ENCODE measurements around the gene FOXP1. TPM values are rescaled to one million over a fixed set of nuclear protein-coding genes. Genes with fewer than 3 reads are reported as not detected.

Gene FOXP1
- total and polyA plus RNA-seq, 4 donors = 4.9 to 35.4 (median 32.0) TPM

GRCh38 chr3:71154846-71155245, 428.7 kb downstream of the FOXP1 start:
- TF ChIP-seq FOXA2 (IDR thresholded peaks at IDR 0.05) = no peak
- TF ChIP-seq EGR1 (IDR thresholded peaks at IDR 0.05; ENCODE audit: low read depth in 2 of 2) = no peak
- TF ChIP-seq RAD21 (IDR thresholded peaks at IDR 0.05) = no peak
- TF ChIP-seq, protein P1, sequence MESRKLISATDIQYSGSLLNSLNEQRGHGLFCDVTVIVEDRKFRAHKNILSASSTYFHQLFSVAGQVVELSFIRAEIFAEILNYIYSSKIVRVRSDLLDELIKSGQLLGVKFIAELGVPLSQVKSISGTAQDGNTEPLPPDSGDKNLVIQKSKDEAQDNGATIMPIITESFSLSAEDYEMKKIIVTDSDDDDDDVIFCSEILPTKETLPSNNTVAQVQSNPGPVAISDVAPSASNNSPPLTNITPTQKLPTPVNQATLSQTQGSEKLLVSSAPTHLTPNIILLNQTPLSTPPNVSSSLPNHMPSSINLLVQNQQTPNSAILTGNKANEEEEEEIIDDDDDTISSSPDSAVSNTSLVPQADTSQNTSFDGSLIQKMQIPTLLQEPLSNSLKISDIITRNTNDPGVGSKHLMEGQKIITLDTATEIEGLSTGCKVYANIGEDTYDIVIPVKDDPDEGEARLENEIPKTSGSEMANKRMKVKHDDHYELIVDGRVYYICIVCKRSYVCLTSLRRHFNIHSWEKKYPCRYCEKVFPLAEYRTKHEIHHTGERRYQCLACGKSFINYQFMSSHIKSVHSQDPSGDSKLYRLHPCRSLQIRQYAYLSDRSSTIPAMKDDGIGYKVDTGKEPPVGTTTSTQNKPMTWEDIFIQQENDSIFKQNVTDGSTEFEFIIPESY (IDR thresholded peaks at IDR 0.05) = no peak
- TF ChIP-seq, protein P2, sequence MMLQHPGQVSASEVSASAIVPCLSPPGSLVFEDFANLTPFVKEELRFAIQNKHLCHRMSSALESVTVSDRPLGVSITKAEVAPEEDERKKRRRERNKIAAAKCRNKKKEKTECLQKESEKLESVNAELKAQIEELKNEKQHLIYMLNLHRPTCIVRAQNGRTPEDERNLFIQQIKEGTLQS (IDR thresholded peaks at IDR 0.05) = no peak
- no peak for TF ChIP-seq NR2F2 (IDR thresholded peaks at IDR 0.05)
- TF ChIP-seq FOXA1 (IDR thresholded peaks at IDR 0.05) = no peak
- no peak for TF ChIP-seq RXRA (IDR thresholded peaks at IDR 0.05)
- TF ChIP-seq, protein P3, sequence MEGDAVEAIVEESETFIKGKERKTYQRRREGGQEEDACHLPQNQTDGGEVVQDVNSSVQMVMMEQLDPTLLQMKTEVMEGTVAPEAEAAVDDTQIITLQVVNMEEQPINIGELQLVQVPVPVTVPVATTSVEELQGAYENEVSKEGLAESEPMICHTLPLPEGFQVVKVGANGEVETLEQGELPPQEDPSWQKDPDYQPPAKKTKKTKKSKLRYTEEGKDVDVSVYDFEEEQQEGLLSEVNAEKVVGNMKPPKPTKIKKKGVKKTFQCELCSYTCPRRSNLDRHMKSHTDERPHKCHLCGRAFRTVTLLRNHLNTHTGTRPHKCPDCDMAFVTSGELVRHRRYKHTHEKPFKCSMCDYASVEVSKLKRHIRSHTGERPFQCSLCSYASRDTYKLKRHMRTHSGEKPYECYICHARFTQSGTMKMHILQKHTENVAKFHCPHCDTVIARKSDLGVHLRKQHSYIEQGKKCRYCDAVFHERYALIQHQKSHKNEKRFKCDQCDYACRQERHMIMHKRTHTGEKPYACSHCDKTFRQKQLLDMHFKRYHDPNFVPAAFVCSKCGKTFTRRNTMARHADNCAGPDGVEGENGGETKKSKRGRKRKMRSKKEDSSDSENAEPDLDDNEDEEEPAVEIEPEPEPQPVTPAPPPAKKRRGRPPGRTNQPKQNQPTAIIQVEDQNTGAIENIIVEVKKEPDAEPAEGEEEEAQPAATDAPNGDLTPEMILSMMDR (IDR thresholded peaks at IDR 0.05; ENCODE audit: low read depth, low read length, missing input control) = no peak
- no peak for TF ChIP-seq HNF4A (conservative IDR thresholded peaks at IDR 0.05)
- TF ChIP-seq YY1 (IDR thresholded peaks at IDR 0.05) = no peak
- TF ChIP-seq HNF4G (IDR thresholded peaks at IDR 0.05) = no peak
- no peak for TF ChIP-seq MAX (IDR thresholded peaks at IDR 0.05)
- TF ChIP-seq JUND (IDR thresholded peaks at IDR 0.05) = no peak
- TF ChIP-seq TAF1 (conservative IDR thresholded peaks at IDR 0.05) = no peak
- no peaks in the 10 kb centered on the region for H3K36me3 ChIP-seq (ENCODE audit: control insufficient read depth in 4 of 4, insufficient read depth in 3 of 4, low read depth in 1 of 4, low read length in 3 of 4)
- no peak overlapping the region for H3K9ac ChIP-seq (ENCODE audit: low read depth in 1 of 2, low read length in 2 of 2)
- no peaks in the 10 kb centered on the region for H3K27me3 ChIP-seq (ENCODE audit: control insufficient read depth in 4 of 4, insufficient read depth in 4 of 4, low read length in 3 of 4)
- no peak for DNase-seq (ENCODE audit: low spot score)
- H3K27ac ChIP-seq (ENCODE audit: low read depth in 1 of 2, low read length in 2 of 2) = no peak overlapping the region
- H3K4me1 ChIP-seq (ENCODE audit: control insufficient read depth in 4 of 4, insufficient read depth in 4 of 4, low read length in 3 of 4) = peaks cover 5 to 11% (median 8%) of the 10 kb centered on the region in 4 donors
- H3K9me3 ChIP-seq (ENCODE audit: control insufficient read depth in 4 of 4, low read length in 3 of 4) = no peaks in the 10 kb centered on the region
- no peak overlapping the region for H3K4me3 ChIP-seq (ENCODE audit: low read depth in 1 of 3, low read length in 3 of 3)

- Histone ChIP-seq H3K27ac (ENCODE audit: low read depth in 1 of 2, low read length in 2 of 2) (no peak overlapping the region), H3K36me3 (ENCODE audit: control insufficient read depth in 4 of 4, insufficient read depth in 3 of 4, low read depth in 1 of 4, low read length in 3 of 4) (no peaks in the 10 kb centered on the region), H3K9ac (ENCODE audit: low read depth in 1 of 2, low read length in 2 of 2) (no peak overlapping the region), H3K4me1 (ENCODE audit: control insufficient read depth in 4 of 4, insufficient read depth in 4 of 4, low read length in 3 of 4) (peaks cover 5 to 11% (median 8%) of the 10 kb centered on the region in 4 donors), H3K9me3 (ENCODE audit: control insufficient read depth in 4 of 4, low read length in 3 of 4) (no peaks in the 10 kb centered on the region), H3K4me3 (ENCODE audit: low read depth in 1 of 3, low read length in 3 of 3) (no peak overlapping the region), H3K27me3 (ENCODE audit: control insufficient read depth in 4 of 4, insufficient read depth in 4 of 4, low read length in 3 of 4) (no peaks in the 10 kb centered on the region)
- no peak for DNase-seq (ENCODE audit: low spot score)
- WGBS = 69% methylated on average over 2 of the region's 2 CpGs
- TF ChIP-seq, protein P3 (IDR thresholded peaks at IDR 0.05; ENCODE audit: low read depth, low read length, missing input control) = no peak
- peak in 1 of 2 donors; percentile 9 for TF ChIP-seq HNF4A (conservative IDR thresholded peaks at IDR 0.05)
These were observed 429.8 kb downstream of the FOXP1 start for GRCh38 chr3:71153713-71154112.
